Measurements from ENCODE around the gene ADAM10. TPM values are rescaled to one million over a fixed set of nuclear protein-coding genes. Genes with fewer than 3 reads are reported as not detected.

The ADAM10 gene
- total RNA-seq, 1 donor from 2014 or later, result 243 TPM

DNA sequence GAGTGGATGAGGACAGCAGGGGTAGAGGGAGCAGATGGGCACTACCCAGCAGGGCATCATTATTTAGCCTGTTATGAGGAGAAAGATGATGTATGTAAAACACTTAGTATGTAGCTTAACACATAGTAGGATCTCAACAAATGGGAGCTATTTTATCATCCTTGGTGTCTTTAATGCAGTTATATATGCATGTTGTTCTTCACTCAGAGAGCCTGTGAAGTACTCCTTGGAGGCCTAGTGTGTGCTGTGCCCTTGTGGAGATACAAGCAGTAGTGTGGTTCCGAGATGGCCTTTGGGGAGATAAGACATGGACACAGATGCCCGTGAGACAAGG is 193.5 kb downstream of the ADAM10 start:
- Histone ChIP-seq H3K4me2 (ENCODE audit: low read length) (no peak overlapping the region), H3K36me3 (ENCODE audit: insufficient read depth, low read length) (no peaks in the 10 kb centered on the region), H3K79me2 (ENCODE audit: insufficient read depth, low read length) (no peaks in the 10 kb centered on the region), H3K9me3 (ENCODE audit: insufficient read depth, low read depth, low read length) (peaks cover 4% of the 10 kb centered on the region), H2AFZ (ENCODE audit: low read depth, low read length) (no peak overlapping the region), H3K9ac (ENCODE audit: low read length) (no peak overlapping the region), H3K27me3 (ENCODE audit: insufficient read depth, low read length) (peaks cover 10% of the 10 kb centered on the region), H3K4me1 (ENCODE audit: insufficient read depth, low read length) (peaks cover 18% of the 10 kb centered on the region), H3K27ac (ENCODE audit: low read depth, low read length) (no peak overlapping the region), H3K4me3 (ENCODE audit: insufficient read depth, low read depth, low read length) (no peak overlapping the region), H4K20me1 (ENCODE audit: insufficient read depth, low read length) (no peaks in the 10 kb centered on the region)
- no peak for FAIRE-seq
- H3K36me3 Mint-ChIP-seq (ENCODE audit: low read depth, unreplicated experiment), result no peaks in the 10 kb centered on the region
- no peak for DNase-seq (ENCODE audit: low read depth)
- TF ChIP-seq EZH2 (IDR thresholded peaks at IDR 0.05; ENCODE audit: insufficient read depth, low read length) (no peak), CTCF (IDR thresholded peaks at IDR 0.05; ENCODE audit: insufficient read depth, low read depth, low read length) (no peak)
- no peak overlapping the region for H3K27ac Mint-ChIP-seq (ENCODE audit: unreplicated experiment)
- peaks cover 16% of the 10 kb centered on the region for H3K27me3 Mint-ChIP-seq (ENCODE audit: low read depth, unreplicated experiment)
- no peak overlapping the region for H3K4me3 Mint-ChIP-seq (ENCODE audit: unreplicated experiment)
- peaks cover 21% of the 10 kb centered on the region for H3K4me1 Mint-ChIP-seq (ENCODE audit: low read depth, unreplicated experiment)
- H3K9me3 Mint-ChIP-seq (ENCODE audit: unreplicated experiment), result peaks cover 2% of the 10 kb centered on the region

DNA sequence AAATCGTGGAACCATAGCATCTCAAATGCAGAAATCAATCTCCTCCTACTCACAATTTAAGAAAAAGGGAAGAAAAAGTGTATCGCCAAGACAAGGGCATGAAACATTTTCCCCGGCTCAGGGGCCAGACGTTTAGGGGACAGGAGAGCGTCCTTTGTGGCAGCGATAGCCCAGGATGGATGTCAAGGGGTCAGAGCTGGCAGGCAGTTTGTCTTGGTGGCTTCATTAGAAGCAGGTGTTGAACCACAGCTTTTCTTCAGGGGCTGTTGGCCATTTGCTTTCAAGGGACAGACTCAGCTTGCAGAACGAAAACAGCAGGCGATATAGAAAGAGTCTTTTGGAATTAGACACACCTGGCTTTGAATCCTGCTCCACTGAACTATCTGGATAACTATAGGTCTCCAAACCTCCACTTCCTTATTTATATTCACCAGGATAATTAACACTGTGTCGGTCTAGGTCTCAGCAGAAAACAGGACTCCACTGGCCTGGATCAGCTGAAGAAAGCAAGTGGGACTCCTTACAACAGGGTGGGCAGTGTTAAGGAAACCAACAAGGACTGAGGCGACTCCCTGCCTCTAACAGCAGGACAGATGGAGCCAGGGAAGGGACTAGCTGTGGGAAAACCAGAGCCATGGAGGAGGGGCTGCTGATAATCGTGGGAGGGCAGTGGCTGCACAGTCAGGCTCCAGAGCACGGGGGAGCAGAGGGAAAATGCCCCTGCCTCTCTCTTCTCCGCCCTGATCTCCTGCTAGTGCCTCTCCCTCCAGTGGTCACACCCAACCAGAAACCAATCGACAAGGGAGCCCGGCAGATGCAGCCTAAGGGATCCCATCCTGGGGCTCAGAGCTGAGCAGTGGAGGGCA is 194.1 kb downstream of the ADAM10 start:
- Mint-ChIP-seq H3K36me3 (ENCODE audit: low read depth, unreplicated experiment) (no peaks in the 10 kb centered on the region), H3K9me3 (ENCODE audit: unreplicated experiment) (peaks cover 2% of the 10 kb centered on the region), H3K27me3 (ENCODE audit: low read depth, unreplicated experiment) (peaks cover 16% of the 10 kb centered on the region), H3K27ac (ENCODE audit: unreplicated experiment) (no peak overlapping the region), H3K4me1 (ENCODE audit: low read depth, unreplicated experiment) (peaks cover 22% of the 10 kb centered on the region), H3K4me3 (ENCODE audit: unreplicated experiment) (no peak overlapping the region)
- H3K27me3 ChIP-seq (ENCODE audit: insufficient read depth, low read length), result peaks cover 10% of the 10 kb centered on the region
- H3K9me3 ChIP-seq (ENCODE audit: insufficient read depth, low read depth, low read length), result peaks cover 4% of the 10 kb centered on the region
- peaks cover 18% of the 10 kb centered on the region for H3K4me1 ChIP-seq (ENCODE audit: insufficient read depth, low read length)
- FAIRE-seq (no peak), DNase-seq (ENCODE audit: low read depth) (no peak)
- no peaks in the 10 kb centered on the region for H3K79me2 ChIP-seq (ENCODE audit: insufficient read depth, low read length)
- no peaks in the 10 kb centered on the region for H3K36me3 ChIP-seq (ENCODE audit: insufficient read depth, low read length)
- peak overlapping the region; percentile 53 for H2AFZ ChIP-seq (ENCODE audit: low read depth, low read length)
- no peak overlapping the region for H3K4me3 ChIP-seq (ENCODE audit: insufficient read depth, low read depth, low read length)
- no peak overlapping the region for H3K4me2 ChIP-seq (ENCODE audit: low read length)
- TF ChIP-seq CTCF (IDR thresholded peaks at IDR 0.05; ENCODE audit: insufficient read depth, low read depth, low read length) (no peak), EZH2 (IDR thresholded peaks at IDR 0.05; ENCODE audit: insufficient read depth, low read length) (no peak)
- no peak overlapping the region for H3K9ac ChIP-seq (ENCODE audit: low read length)
- no peaks in the 10 kb centered on the region for H4K20me1 ChIP-seq (ENCODE audit: insufficient read depth, low read length)
- no peak overlapping the region for H3K27ac ChIP-seq (ENCODE audit: low read depth, low read length)

- H3K4me3 Mint-ChIP-seq (ENCODE audit: unreplicated experiment), result no peak overlapping the region
- Histone ChIP-seq H3K9me3 (ENCODE audit: insufficient read depth, low read depth, low read length) (peaks cover 4% of the 10 kb centered on the region), H2AFZ (ENCODE audit: low read depth, low read length) (no peak overlapping the region), H3K4me1 (ENCODE audit: insufficient read depth, low read length) (peaks cover 18% of the 10 kb centered on the region), H3K27ac (ENCODE audit: low read depth, low read length) (no peak overlapping the region), H3K4me2 (ENCODE audit: low read length) (no peak overlapping the region), H3K36me3 (ENCODE audit: insufficient read depth, low read length) (no peaks in the 10 kb centered on the region), H3K9ac (ENCODE audit: low read length) (no peak overlapping the region), H3K4me3 (ENCODE audit: insufficient read depth, low read depth, low read length) (no peak overlapping the region), H3K79me2 (ENCODE audit: insufficient read depth, low read length) (no peaks in the 10 kb centered on the region), H4K20me1 (ENCODE audit: insufficient read depth, low read length) (no peaks in the 10 kb centered on the region), H3K27me3 (ENCODE audit: insufficient read depth, low read length) (peaks cover 10% of the 10 kb centered on the region)
- no peak for DNase-seq (ENCODE audit: low read depth)
- no peak overlapping the region for H3K27ac Mint-ChIP-seq (ENCODE audit: unreplicated experiment)
- no peak for FAIRE-seq
- peaks cover 16% of the 10 kb centered on the region for H3K27me3 Mint-ChIP-seq (ENCODE audit: low read depth, unreplicated experiment)
- no peaks in the 10 kb centered on the region for H3K36me3 Mint-ChIP-seq (ENCODE audit: low read depth, unreplicated experiment)
- peaks cover 2% of the 10 kb centered on the region for H3K9me3 Mint-ChIP-seq (ENCODE audit: unreplicated experiment)
- no peak for TF ChIP-seq EZH2 (IDR thresholded peaks at IDR 0.05; ENCODE audit: insufficient read depth, low read length)
- no peak for TF ChIP-seq CTCF (IDR thresholded peaks at IDR 0.05; ENCODE audit: insufficient read depth, low read depth, low read length)
- peaks cover 26% of the 10 kb centered on the region for H3K4me1 Mint-ChIP-seq (ENCODE audit: low read depth, unreplicated experiment)
Observed at GRCh38 chr15:58554758-58555157, 194.7 kb downstream of the ADAM10 start.
